K562 (cell line): ENCODE data around the gene PFDN4.

Experiments used
- CBX8 ChIP-seq: fragments of 200-600 bp; sonication (generic); IDR thresholded peaks from 2 replicates; pipeline ENCODE4 v1.6.1; 2012; ENCODE audit warnings: borderline replicate concordance, mixed run types, low read depth, mild to moderate bottlenecking, moderate library complexity, mixed read lengths, low read length, control low read depth, inconsistent platforms; ENCODE audit not compliant: poor library complexity, severe bottlenecking; ENCODE audit errors: extremely low read depth
- EP300 ChIP-seq: IDR thresholded peaks from 2 replicates; pipeline ENCODE4 v1.6.1; 2012; ENCODE audit warnings: low read length, improper control_type of control experiment
- FOS ChIP-seq: IDR thresholded peaks from 3 replicates; pipeline ENCODE4 v1.6.1; 2011; ENCODE audit not compliant: insufficient read length; ENCODE audit errors: extremely low read depth
- FUS ChIP-seq: fragments of 200-400 bp; formaldehyde crosslinking; optimal IDR thresholded peaks from 2 replicates; pipeline ENCODE3; 2017; ENCODE audit warnings: low read depth, low read length
- RAD21 ChIP-seq, 2 experiments: fragments of 250-450 bp in 1 of 2; fragments of 450-650 bp in 1 of 2; sonication (Bioruptor Pico) in 1 of 2; formaldehyde crosslinking in 1 of 2; IDR thresholded peaks in 1 of 2; conservative IDR thresholded peaks in 1 of 2; 2 replicates each; pipeline versions ENCODE4 v1.4.0 to v1.8.0; 2020 to 2022; ENCODE audit warnings: mild to moderate bottlenecking in 2 of 2, moderate library complexity in 1 of 2
- SP1 ChIP-seq: sonication (generic); formaldehyde crosslinking; IDR thresholded peaks from 2 replicates; pipeline ENCODE4 v1.8.1; 2022; ENCODE audit warnings: mild to moderate bottlenecking, missing genetic modification reagents
- ZBTB7A ChIP-seq: IDR thresholded peaks from 2 replicates; pipeline ENCODE4 v1.6.1; 2011; ENCODE audit warnings: low read depth, mild to moderate bottlenecking, low read length, moderate library complexity, borderline replicate concordance; ENCODE audit not compliant: control insufficient read depth
- ZNF175 ChIP-seq: fragments of 200-800 bp; sonication (Bioruptor generic); IDR thresholded peaks from 2 replicates; pipeline ENCODE4 v1.6.1; 2016; ENCODE audit warnings: low read depth, mild to moderate bottlenecking, missing genetic modification characterization, missing compliant biosample characterization
- ZNF24 ChIP-seq: fragments of 450-650 bp; IDR thresholded peaks from 2 replicates; pipeline ENCODE4 v1.6.1; 2016
- TF ChIP-seq, protein P1 (sequence below): IDR thresholded peaks from 3 replicates; pipeline ENCODE4 v1.6.1; 2011; ENCODE audit warnings: borderline replicate concordance, mild to moderate bottlenecking; ENCODE audit not compliant: insufficient read length, insufficient read depth
- TF ChIP-seq, protein P2 (sequence below): sonication (generic); formaldehyde crosslinking; IDR thresholded peaks from 2 replicates; pipeline ENCODE4 v1.9.0; 2022; ENCODE audit warnings: mild to moderate bottlenecking, missing genetic modification reagents
- TF ChIP-seq, protein P3 (sequence below): fragments of 250-450 bp; sonication (Bioruptor Pico); IDR thresholded peaks from 2 replicates; pipeline ENCODE4 v1.8.0; 2021; ENCODE audit warnings: borderline replicate concordance, mild to moderate bottlenecking, moderate library complexity; ENCODE audit not compliant: poor library complexity, severe bottlenecking

DNA sequence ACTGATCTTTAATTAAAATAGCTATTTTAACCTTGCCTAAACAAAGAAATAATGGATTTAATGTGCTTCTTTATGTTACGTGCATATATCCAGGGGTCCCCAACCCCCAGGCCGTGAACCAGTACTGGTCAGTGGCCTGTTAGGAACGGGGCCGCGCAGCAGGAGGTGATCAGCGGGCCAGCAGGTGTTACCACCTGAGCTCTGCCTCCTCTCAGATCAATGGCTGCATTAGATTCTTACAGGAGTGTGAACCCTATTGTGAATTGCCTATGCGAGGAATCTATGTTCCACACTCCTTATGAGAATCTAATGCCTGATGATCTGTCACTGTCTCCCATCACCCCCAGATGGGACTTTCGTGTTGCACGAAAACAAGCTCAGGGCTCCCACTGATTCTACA lies 42.9 kb upstream of the PFDN4 start:
- TF ChIP-seq, protein P1, sequence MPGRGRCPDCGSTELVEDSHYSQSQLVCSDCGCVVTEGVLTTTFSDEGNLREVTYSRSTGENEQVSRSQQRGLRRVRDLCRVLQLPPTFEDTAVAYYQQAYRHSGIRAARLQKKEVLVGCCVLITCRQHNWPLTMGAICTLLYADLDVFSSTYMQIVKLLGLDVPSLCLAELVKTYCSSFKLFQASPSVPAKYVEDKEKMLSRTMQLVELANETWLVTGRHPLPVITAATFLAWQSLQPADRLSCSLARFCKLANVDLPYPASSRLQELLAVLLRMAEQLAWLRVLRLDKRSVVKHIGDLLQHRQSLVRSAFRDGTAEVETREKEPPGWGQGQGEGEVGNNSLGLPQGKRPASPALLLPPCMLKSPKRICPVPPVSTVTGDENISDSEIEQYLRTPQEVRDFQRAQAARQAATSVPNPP = no peak
- no peak for TF ChIP-seq ZNF175 (CRISPR knock-in tag)
- TF ChIP-seq ZNF24 = no peak
- no peak for TF ChIP-seq FOS
- no peak for TF ChIP-seq CBX8
- no peak for TF ChIP-seq SP1
- no peak for TF ChIP-seq RAD21 (CRISPR knock-in tag; conservative IDR thresholded peaks at IDR 0.05 in 1 of 2, IDR thresholded peaks at IDR 0.05 in 1 of 2)
- TF ChIP-seq, protein P2, sequence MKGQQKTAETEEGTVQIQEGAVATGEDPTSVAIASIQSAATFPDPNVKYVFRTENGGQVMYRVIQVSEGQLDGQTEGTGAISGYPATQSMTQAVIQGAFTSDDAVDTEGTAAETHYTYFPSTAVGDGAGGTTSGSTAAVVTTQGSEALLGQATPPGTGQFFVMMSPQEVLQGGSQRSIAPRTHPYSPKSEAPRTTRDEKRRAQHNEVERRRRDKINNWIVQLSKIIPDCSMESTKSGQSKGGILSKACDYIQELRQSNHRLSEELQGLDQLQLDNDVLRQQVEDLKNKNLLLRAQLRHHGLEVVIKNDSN (CRISPR knock-in tag) = no peak
- TF ChIP-seq EP300 = no peak
- TF ChIP-seq FUS = no peak
- no peak for TF ChIP-seq ZBTB7A
- TF ChIP-seq, protein P3, sequence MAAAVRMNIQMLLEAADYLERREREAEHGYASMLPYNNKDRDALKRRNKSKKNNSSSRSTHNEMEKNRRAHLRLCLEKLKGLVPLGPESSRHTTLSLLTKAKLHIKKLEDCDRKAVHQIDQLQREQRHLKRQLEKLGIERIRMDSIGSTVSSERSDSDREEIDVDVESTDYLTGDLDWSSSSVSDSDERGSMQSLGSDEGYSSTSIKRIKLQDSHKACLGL = no peak
